ENCODE results near the gene CNRIP1.
A peak's percentile ranks its signal among the peaks of the same experiment; 100 is the strongest.

CNRIP1 gene, protein sequence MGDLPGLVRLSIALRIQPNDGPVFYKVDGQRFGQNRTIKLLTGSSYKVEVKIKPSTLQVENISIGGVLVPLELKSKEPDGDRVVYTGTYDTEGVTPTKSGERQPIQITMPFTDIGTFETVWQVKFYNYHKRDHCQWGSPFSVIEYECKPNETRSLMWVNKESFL

GRCh38 chr2:68319398-68320117, at the start of gene CNRIP1:
Gene CNRIP1, minus strand, starts transcription at chr2:68319949. Its CDS starts 549 bp downstream, at chr2:68319400.
- no peak for TF ChIP-seq CTCF (IDR thresholded peaks at IDR 0.05; ENCODE audit: poor library complexity, severe bottlenecking)
- Histone ChIP-seq H3K4me1 (ENCODE audit: insufficient read depth, poor library complexity, severe bottlenecking) (peaks cover 6% of the 10 kb centered on the region), H3K27ac (ENCODE audit: poor library complexity, severe bottlenecking) (no peak within 1 kb of the TSS), H3K27me3 (ENCODE audit: insufficient read depth, poor library complexity, severe bottlenecking) (no peaks in the 10 kb centered on the region), H3K9me3 (ENCODE audit: severe bottlenecking) (no peaks in the 10 kb centered on the region), H3K4me3 (ENCODE audit: severe bottlenecking) (peak within 1 kb of the TSS; percentile 47), H3K36me3 (ENCODE audit: low read depth) (peaks cover 1% of the 10 kb centered on the region; the same call in 1 of the 2 replicates)
- peak; percentile 50 for DNase-seq (ENCODE audit: low spot score)
- peak; percentile 65 for ATAC-seq (ENCODE audit: low read depth)

DNA sequence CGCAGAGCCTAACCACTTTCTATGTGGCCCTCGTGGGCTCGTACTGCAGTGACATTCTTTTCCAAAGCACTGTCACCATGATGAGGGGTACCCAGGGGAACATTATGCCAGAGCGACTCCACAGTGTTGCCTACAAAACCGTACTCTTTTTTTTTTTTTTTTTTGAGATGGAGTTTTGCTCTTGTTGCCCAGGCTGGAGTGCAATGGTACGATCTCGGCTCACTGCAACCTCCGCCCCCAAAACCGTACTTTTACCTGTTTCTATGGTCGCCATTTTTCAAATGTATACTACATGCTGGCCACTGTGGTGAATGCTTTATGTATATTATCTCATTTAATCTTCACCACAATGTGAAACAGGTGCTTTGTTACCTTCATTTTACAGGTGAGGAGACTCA, 49.6 kb upstream of the CNRIP1 start:
- no peak overlapping the region for H3K4me3 ChIP-seq (ENCODE audit: severe bottlenecking)
- H3K36me3 ChIP-seq (ENCODE audit: low read depth): no peaks in the 10 kb centered on the region
- no peaks in the 10 kb centered on the region for H3K9me3 ChIP-seq (ENCODE audit: severe bottlenecking)
- no peak overlapping the region for H3K27ac ChIP-seq (ENCODE audit: poor library complexity, severe bottlenecking)
- H3K27me3 ChIP-seq (ENCODE audit: insufficient read depth, poor library complexity, severe bottlenecking): no peaks in the 10 kb centered on the region
- H3K4me1 ChIP-seq (ENCODE audit: insufficient read depth, poor library complexity, severe bottlenecking): peaks cover 4% of the 10 kb centered on the region
- ATAC-seq (ENCODE audit: low read depth) (no peak), DNase-seq (ENCODE audit: low spot score) (no peak)
- TF ChIP-seq CTCF (IDR thresholded peaks at IDR 0.05; ENCODE audit: poor library complexity, severe bottlenecking): no peak

DNA sequence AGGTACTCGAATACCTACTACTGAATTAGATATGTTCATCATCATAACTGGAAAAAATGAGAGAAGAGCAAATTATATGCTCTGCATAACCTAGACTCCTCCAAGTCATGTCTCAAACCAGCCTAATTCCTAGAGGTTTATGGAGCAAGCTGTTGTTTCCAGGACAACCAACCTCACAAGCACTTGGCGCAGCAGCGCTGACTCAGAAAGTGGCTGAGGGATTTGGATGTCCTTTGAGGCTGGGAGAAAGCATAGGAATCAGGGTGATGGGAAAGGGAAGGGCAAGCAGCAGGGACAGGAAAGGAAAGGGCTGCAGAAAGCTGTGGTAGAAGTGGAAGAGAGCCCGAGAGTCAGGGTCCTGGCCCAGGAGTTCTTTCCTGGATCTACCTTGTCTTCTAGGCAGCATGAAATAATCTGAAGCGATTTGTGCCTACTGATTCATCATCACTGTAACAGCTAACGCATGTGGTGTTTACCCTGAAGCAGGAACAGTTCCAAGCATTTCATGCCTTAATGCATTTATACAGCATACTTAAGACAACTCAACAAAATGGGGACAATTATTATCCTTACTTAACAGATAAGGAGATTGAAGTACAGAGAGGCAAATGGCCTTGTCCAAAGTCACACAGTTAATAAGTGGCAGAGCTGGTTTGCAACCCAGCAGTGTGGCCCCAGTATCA, 49.0 kb upstream of the CNRIP1 start:
- no peak overlapping the region for H3K4me3 ChIP-seq (ENCODE audit: severe bottlenecking)
- H3K27me3 ChIP-seq (ENCODE audit: insufficient read depth, poor library complexity, severe bottlenecking): no peaks in the 10 kb centered on the region
- DNase-seq (ENCODE audit: low spot score) (no peak), ATAC-seq (ENCODE audit: low read depth) (peak; percentile 92)
- H3K36me3 ChIP-seq (ENCODE audit: low read depth): no peaks in the 10 kb centered on the region
- peaks cover 4% of the 10 kb centered on the region for H3K4me1 ChIP-seq (ENCODE audit: insufficient read depth, poor library complexity, severe bottlenecking)
- no peak for TF ChIP-seq CTCF (IDR thresholded peaks at IDR 0.05; ENCODE audit: poor library complexity, severe bottlenecking)
- no peaks in the 10 kb centered on the region for H3K9me3 ChIP-seq (ENCODE audit: severe bottlenecking)
- H3K27ac ChIP-seq (ENCODE audit: poor library complexity, severe bottlenecking): peak overlapping the region; percentile 16

DNA sequence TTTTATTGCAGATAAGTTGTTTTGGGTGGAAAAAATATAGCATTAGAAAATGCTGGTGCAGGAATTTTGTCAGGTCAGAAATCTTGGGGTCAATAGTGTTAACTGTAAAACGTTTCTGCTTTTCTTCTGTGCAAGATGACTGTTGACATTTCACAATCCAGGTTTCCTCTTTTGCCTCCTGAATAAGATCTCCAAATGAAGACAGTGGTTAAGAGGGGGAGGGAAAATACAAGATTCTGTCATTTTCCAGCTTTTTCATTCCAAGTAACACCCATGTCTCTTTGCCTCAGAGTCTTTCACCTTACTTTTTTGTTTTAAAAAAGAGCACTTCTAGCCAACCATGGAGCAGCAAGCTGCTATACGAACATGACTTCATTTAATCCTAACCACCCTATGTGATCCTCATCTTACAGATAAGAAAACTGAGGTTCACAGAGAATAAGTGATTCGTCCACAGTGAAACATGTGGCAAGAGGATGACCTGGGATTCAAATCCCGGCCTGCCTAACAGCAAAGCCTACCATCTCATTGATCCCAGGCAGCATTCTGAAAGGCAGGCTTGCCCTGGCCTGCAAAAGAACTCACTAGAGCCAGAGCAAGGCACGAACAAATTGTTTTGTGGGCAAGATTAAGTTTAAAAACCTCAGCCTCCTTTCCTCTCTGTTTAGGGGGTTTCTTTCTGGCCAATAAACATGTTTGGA, 48.4 kb upstream of the CNRIP1 start:
- Histone ChIP-seq H3K36me3 (ENCODE audit: low read depth) (no peaks in the 10 kb centered on the region), H3K27ac (ENCODE audit: poor library complexity, severe bottlenecking) (peak overlapping the region; percentile 16), H3K9me3 (ENCODE audit: severe bottlenecking) (no peaks in the 10 kb centered on the region), H3K4me1 (ENCODE audit: insufficient read depth, poor library complexity, severe bottlenecking) (peaks cover 4% of the 10 kb centered on the region), H3K27me3 (ENCODE audit: insufficient read depth, poor library complexity, severe bottlenecking) (no peaks in the 10 kb centered on the region), H3K4me3 (ENCODE audit: severe bottlenecking) (no peak overlapping the region)
- no peak for TF ChIP-seq CTCF (IDR thresholded peaks at IDR 0.05; ENCODE audit: poor library complexity, severe bottlenecking)
- ATAC-seq (ENCODE audit: low read depth) (peak; percentile 52; the same call in 2 of the 3 replicates), DNase-seq (ENCODE audit: low spot score) (no peak)

Measured in RWPE2 (cell line).